Kidney (tissue), 14 donors: Measurements from ENCODE around the gene SDK1. TPM values are rescaled to one million over a fixed set of nuclear protein-coding genes. Genes with fewer than 3 reads are reported as not detected.
"Not testable (repeated sequence)": the region's sequence is repeated elsewhere in the genome, so short reads cannot be mapped to it uniquely, and the experiment has no call there.

Experiments
- DNase-seq, 5 donors: peaks; one replicate each; pipeline ENCODE4 v3.0.0-alpha.2; 2013 to 2020
- FAIRE-seq: peaks from 2 replicates; lab custom pipeline; 2012; peaks lifted over from hg19 to GRCh38; lab: Jason Lieb, UNC
- H3K27ac ChIP-seq, 2 donors: one replicate each; pipeline ENCODE4 v1.7.0; 2013; ENCODE audit warnings: low read depth in 2 of 2, low read length in 2 of 2, inconsistent platforms in 1 of 2
- H3K27me3 ChIP-seq: one replicate; pipeline ENCODE4 v1.7.1; 2013; ENCODE audit warnings: low read length, inconsistent platforms; ENCODE audit not compliant: control insufficient read depth, insufficient read depth
- H3K36me3 ChIP-seq, 3 donors: one replicate each; pipeline versions ENCODE4 v1.7.0 to v1.7.1; 2013; ENCODE audit warnings: low read length in 3 of 3, control low read depth in 1 of 3, inconsistent platforms in 1 of 3; ENCODE audit not compliant: insufficient read depth in 3 of 3, control insufficient read depth in 2 of 3
- H3K4me1 ChIP-seq, 3 donors: one replicate each; pipeline versions ENCODE4 v1.7.0 to v1.7.1; 2013; ENCODE audit warnings: low read length in 3 of 3, inconsistent platforms in 1 of 3, low read depth in 1 of 3; ENCODE audit not compliant: control insufficient read depth in 2 of 3, insufficient read depth in 2 of 3
- H3K4me3 ChIP-seq, 3 donors: one replicate each; pipeline versions ENCODE4 v1.7.0 to v1.8.1; 2013; ENCODE audit warnings: low read length in 3 of 3, control low read depth in 1 of 3, inconsistent platforms in 1 of 3
- H3K9ac ChIP-seq, 3 donors: one replicate each; pipeline versions ENCODE4 v1.7.0 to v1.7.1; 2013; ENCODE audit warnings: low read length in 3 of 3, control low read depth in 1 of 3, inconsistent platforms in 1 of 3
- H3K9me3 ChIP-seq, 3 donors: one replicate each; pipeline versions ENCODE4 v1.7.0 to v1.7.1; 2013; ENCODE audit warnings: low read length in 3 of 3, control low read depth in 1 of 3, inconsistent platforms in 1 of 3; ENCODE audit not compliant: control insufficient read depth in 2 of 3, insufficient read depth in 1 of 3
- intact Hi-C: fragments of 100-400 bp; cut with DNase I; formaldehyde crosslinking; loops from one replicate; pipeline ENCODE4 v1.11.1; 2022
- polyA plus RNA-seq: library from polyadenylated mRNA; stranded (reverse); fragments of 350-450 nt; fragmentation: Illumina TruSeq; extraction: RNeasy Lipid Tissue Mini Kit (QIAGEN cat#74804); gene quantifications from one replicate; pipeline ENCODE4 v1.2.3, GENCODE V29; 2014; ENCODE audit warnings: low read depth, low replicate concordance; ENCODE audit not compliant: insufficient read depth
- total RNA-seq: library from RNA; stranded (reverse); fragmentation: NEBNext Ultra II Directional; extraction: Animal tissue kit (Norgen Biotek cat#: 25700); gene quantifications from one replicate; pipeline ENCODE4 v1.2.1, GENCODE V29; 2021
- TF ChIP-seq, protein P1 (sequence below): IDR thresholded peaks from 3 replicates; pipeline ENCODE4 v1.5.1; 2012; ENCODE audit warnings: mild to moderate bottlenecking, moderate library complexity, borderline replicate concordance; ENCODE audit not compliant: insufficient read depth; ENCODE audit errors: extremely low read depth
- donor health status: control.
- donor health status: control.
- donor health status: control.
- donor health status: control.
- donor health status: control.
- donor health status: DM: yes; HTN: yes; CAD: no.
- donor health status: Normal renal cell carcinoma (clear cell type).

Gene SDK1
- total and polyA plus RNA-seq, 2 donors from 2014 or later = 2.0 to 38.3 TPM

DNA sequence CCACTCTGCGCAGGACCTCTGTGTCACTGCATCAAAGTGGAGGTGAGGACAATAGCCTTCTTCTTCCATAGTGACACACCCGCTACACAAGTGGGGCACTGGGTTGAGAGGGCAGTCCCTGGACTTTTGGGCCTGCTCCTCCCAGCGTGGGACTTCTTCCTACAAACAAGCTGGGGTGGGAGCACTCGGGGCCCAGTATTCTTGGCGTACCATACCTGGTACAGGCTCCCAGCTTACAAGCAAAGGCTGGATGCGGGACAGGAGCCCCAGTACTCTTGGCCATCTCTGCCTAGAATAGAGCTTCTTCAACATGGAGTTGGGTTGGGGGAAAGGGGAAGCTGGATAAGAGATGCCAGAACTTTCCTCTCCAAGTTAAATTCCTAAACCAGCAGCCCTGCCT is 954.3 kb downstream of the SDK1 start:
- no peak for DNase-seq
- Histone ChIP-seq H3K9me3 (peaks cover 0 to 4% (median 0%) of the 10 kb centered on the region in 3 donors), H3K36me3 (no peaks in the 10 kb centered on the region), H3K9ac (no peak overlapping the region), H3K4me1 (no peaks in the 10 kb centered on the region), H3K4me3 (no peak overlapping the region), H3K27me3 (no peaks in the 10 kb centered on the region), H3K27ac (no peak overlapping the region)
- intact Hi-C loops = no loop called here
- no peak for FAIRE-seq
- TF ChIP-seq, protein P1, sequence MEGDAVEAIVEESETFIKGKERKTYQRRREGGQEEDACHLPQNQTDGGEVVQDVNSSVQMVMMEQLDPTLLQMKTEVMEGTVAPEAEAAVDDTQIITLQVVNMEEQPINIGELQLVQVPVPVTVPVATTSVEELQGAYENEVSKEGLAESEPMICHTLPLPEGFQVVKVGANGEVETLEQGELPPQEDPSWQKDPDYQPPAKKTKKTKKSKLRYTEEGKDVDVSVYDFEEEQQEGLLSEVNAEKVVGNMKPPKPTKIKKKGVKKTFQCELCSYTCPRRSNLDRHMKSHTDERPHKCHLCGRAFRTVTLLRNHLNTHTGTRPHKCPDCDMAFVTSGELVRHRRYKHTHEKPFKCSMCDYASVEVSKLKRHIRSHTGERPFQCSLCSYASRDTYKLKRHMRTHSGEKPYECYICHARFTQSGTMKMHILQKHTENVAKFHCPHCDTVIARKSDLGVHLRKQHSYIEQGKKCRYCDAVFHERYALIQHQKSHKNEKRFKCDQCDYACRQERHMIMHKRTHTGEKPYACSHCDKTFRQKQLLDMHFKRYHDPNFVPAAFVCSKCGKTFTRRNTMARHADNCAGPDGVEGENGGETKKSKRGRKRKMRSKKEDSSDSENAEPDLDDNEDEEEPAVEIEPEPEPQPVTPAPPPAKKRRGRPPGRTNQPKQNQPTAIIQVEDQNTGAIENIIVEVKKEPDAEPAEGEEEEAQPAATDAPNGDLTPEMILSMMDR = no peak

DNA sequence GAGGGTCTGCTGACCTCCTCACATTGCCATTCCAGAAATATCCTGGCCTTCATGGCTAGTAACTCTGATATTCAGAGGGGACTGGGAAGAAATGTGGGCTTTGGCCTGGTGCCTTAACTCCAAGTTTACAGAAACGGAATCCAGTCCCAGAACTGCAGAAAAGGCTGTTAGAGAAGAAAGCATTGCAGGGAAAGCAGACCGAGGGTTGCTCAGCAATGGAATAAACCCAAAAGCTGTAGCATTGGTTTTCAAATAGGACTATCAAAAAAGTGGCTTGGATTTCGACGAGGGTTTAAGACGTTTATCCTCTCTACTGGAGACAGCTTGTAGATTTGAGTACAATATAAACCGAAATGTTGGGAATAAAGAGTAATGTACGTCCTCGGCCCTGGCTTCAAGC is 955.2 kb downstream of the SDK1 start:
- FAIRE-seq (no peak), DNase-seq (no peak)
- Histone ChIP-seq H3K36me3 (no peaks in the 10 kb centered on the region), H3K27ac (no peak overlapping the region), H3K4me3 (no peak overlapping the region), H3K9ac (no peak overlapping the region), H3K27me3 (no peaks in the 10 kb centered on the region), H3K9me3 (peaks cover 0 to 4% (median 0%) of the 10 kb centered on the region in 3 donors), H3K4me1 (no peaks in the 10 kb centered on the region)
- intact Hi-C loops = no loop called here
- TF ChIP-seq, protein P1 = no peak

DNA sequence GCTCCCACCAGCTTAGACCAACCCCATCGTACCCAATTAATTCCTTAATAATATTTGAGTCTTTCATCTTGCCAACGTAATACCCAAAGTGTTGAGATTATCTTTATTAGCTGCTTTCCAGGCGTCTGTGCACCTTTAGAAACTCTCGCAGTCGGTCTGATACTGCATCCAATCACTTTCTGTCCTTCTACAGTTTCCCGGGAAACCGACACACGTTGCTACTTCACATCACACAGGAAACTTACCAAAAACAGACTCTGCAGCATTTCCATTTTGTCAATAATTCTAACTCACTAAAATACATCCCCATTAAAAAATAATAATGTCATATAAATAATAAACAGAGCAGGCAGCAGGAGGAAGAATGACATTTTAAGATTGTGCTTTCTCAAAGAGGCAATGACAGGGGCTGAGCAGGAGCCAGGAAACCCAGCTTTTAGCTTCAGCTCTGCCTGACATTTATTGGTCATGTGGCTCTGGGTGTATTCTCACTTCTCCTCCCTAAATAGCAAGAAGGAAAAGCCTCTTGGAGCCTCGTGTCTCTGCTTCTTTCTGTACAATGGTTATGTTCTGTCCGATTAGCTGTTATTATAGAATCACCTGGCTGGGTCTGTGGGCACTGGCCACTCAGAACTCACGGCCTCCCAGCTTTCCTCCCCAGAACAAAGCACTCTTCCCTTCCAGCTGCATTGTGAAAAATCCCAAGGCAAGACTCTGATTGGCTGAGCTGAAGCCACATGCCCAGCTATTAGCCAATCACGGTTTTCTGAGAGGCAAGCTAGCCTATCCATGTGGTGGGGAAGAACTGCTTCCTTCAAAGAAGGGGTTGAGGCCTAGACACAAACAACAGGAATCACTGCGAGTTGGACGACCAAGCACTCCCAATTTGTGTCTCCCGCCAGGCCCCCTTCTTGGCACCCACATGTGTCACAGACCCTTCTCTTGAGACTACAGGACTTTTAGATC is 956.4 kb downstream of the SDK1 start:
- TF ChIP-seq, protein P1 = no peak
- Histone ChIP-seq H3K4me1 (no peaks in the 10 kb centered on the region), H3K9ac (no peak overlapping the region), H3K27me3 (no peaks in the 10 kb centered on the region), H3K36me3 (no peaks in the 10 kb centered on the region), H3K27ac (no peak overlapping the region), H3K9me3 (peaks cover 0 to 2% (median 0%) of the 10 kb centered on the region in 3 donors), H3K4me3 (no peak overlapping the region)
- no peak for FAIRE-seq
- intact Hi-C loops = no loop called here
- DNase-seq = no peak

DNA sequence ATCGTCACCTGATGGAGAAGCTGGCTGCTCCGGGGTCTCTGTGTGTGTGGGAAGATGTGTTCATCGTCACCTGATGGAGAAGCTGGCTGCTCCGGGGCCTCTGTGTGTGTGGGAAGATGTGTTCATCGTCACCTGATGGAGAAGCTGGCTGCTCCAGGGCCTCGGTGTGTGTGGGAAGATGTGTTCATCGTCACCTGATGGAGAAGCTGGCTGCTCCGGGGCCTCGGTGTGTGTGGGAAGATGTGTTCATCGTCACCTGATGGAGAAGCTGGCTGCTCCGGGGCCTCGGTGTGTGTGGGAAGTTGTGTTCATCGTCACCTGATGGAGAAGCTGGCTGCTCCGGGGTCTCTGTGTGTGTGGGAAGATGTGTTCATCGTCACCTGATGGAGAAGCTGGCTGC is 959.1 kb downstream of the SDK1 start:
- H3K36me3 ChIP-seq, H3K9ac ChIP-seq, FAIRE-seq, intact Hi-C loops, H3K4me1 ChIP-seq, H3K9me3 ChIP-seq, DNase-seq, H3K27ac ChIP-seq, H3K27me3 ChIP-seq, H3K4me3 ChIP-seq: not testable (repeated sequence)
